H1 (cell line): ENCODE measurements around the gene CTPS2. TPM values are rescaled to one million over a fixed set of nuclear protein-coding genes. Genes with fewer than 3 reads are reported as not detected.

Source experiments
- CTCF ChIA-PET: fragments of 300-600 bp; sonication (Branson Sonifier 250); formaldehyde crosslinking; loops from one replicate; lab custom pipeline; 2021; ENCODE audit not compliant: partially characterized antibody; lab: Charles Lee
- POLR2A ChIA-PET: fragments of 300-600 bp; sonication (Branson Sonifier 250); formaldehyde crosslinking; loops from one replicate; lab custom pipeline; 2021; ENCODE audit warnings: inconsistent platforms; ENCODE audit not compliant: partially characterized antibody; lab: Charles Lee
- DNase-seq, 2 experiments: peaks; one replicate each; pipeline versions ENCODE4 v3.0.0 to v3.0.0-alpha.2; 2010 to 2022; ENCODE audit warnings: low spot score in 2 of 2, low read depth in 1 of 2, mixed read lengths in 1 of 2
- FAIRE-seq: peaks from 2 replicates; lab custom pipeline; 2011; peaks lifted over from hg19 to GRCh38; lab: Jason Lieb, UNC
- H2AFZ ChIP-seq: 2 replicates; pipeline ENCODE4 v1.8.1; 2012; ENCODE audit warnings: low read length, inconsistent platforms
- H2AK5ac ChIP-seq: 2 replicates; pipeline ENCODE4 v1.6.1; 2013; ENCODE audit warnings: low read depth, low read length
- H2BK120ac ChIP-seq: replicated peaks from 2 replicates; pipeline ENCODE3; 2013; ENCODE audit warnings: low read depth, low read length, inconsistent platforms
- H2BK12ac ChIP-seq: 2 replicates; pipeline ENCODE4 v1.6.1; 2013; ENCODE audit warnings: low read depth, low read length
- H2BK15ac ChIP-seq: 2 replicates; pipeline ENCODE4 v1.6.1; 2013; ENCODE audit warnings: low read length
- H2BK20ac ChIP-seq: 2 replicates; pipeline ENCODE4 v1.6.1; 2013; ENCODE audit warnings: low read length
- H2BK5ac ChIP-seq: 2 replicates; pipeline ENCODE4 v1.6.1; 2013; ENCODE audit warnings: low read depth, low read length
- H3K14ac ChIP-seq: 2 replicates; pipeline ENCODE4 v1.6.1; 2013; ENCODE audit warnings: inconsistent platforms; ENCODE audit not compliant: insufficient read length
- H3K18ac ChIP-seq: 2 replicates; pipeline ENCODE4 v1.6.1; 2013; ENCODE audit warnings: low read length; ENCODE audit errors: extremely low read depth
- H3K23ac ChIP-seq: 2 replicates; pipeline ENCODE4 v1.6.1; 2013; ENCODE audit warnings: inconsistent platforms; ENCODE audit not compliant: insufficient read length
- H3K23me2 ChIP-seq: 2 replicates; pipeline ENCODE4 v1.6.1; 2013; ENCODE audit warnings: low read depth, low read length
- H3K27ac ChIP-seq: 2 replicates; pipeline ENCODE4 v1.6.1; 2011; ENCODE audit warnings: low read depth, low read length, inconsistent platforms
- H3K27me3 ChIP-seq, 4 experiments: replicated peaks in 1 of 4; 1 replicate in 1 of 4; 2 replicates in 3 of 4; pipeline versions ENCODE4 v1.6.1 to v1.8.1; 2011 to 2013; ENCODE audit warnings: low read length in 3 of 4, mild to moderate bottlenecking in 3 of 4, inconsistent platforms in 2 of 4, mixed read lengths in 2 of 4, moderate library complexity in 1 of 4; ENCODE audit not compliant: control insufficient read depth in 3 of 4, insufficient read depth in 3 of 4; ENCODE audit errors: extremely low read depth in 1 of 4
- H3K36me3 ChIP-seq, 4 experiments: 2 replicates each; pipeline versions ENCODE4 v1.6.1 to v1.8.1; 2011 to 2013; ENCODE audit warnings: mild to moderate bottlenecking in 4 of 4, low read length in 3 of 4, moderate library complexity in 2 of 4, control low read depth in 1 of 4, inconsistent platforms in 1 of 4; ENCODE audit not compliant: insufficient read depth in 4 of 4, control insufficient read depth in 2 of 4
- H3K4ac ChIP-seq: replicated peaks from 2 replicates; pipeline ENCODE3; 2013; ENCODE audit warnings: low read length, low read depth, mixed read lengths, inconsistent platforms; ENCODE audit not compliant: insufficient read length
- H3K4me1 ChIP-seq, 4 experiments: replicated peaks in 1 of 4; 1 replicate in 1 of 4; 2 replicates in 3 of 4; pipeline versions ENCODE4 v1.6.1 to v1.8.1; 2011 to 2013; ENCODE audit warnings: low read length in 3 of 4, inconsistent platforms in 2 of 4, mixed read lengths in 1 of 4; ENCODE audit not compliant: insufficient read depth in 4 of 4, control insufficient read depth in 3 of 4
- H3K4me2 ChIP-seq, 2 experiments: 2 replicates each; pipeline versions ENCODE4 v1.6.1 to v1.8.1; 2011 to 2013; ENCODE audit warnings: low read depth in 2 of 2, low read length in 2 of 2, control low read depth in 1 of 2, inconsistent platforms in 1 of 2, mild to moderate bottlenecking in 1 of 2; ENCODE audit not compliant: insufficient read depth in 1 of 2
- H3K4me3 ChIP-seq, 4 experiments: fragments of 200-600, 300-600 bp in 1 of 4; sonication (generic), shearing (Covaris generic), sonication (Bioruptor Twin) in 1 of 4; 2 replicates each; pipeline versions ENCODE4 v1.5.1 to v1.8.1; 2011 to 2016; ENCODE audit warnings: low read length in 4 of 4, low read depth in 3 of 4, control low read depth in 2 of 4, inconsistent platforms in 2 of 4, mild to moderate bottlenecking in 2 of 4, mixed read lengths in 1 of 4, moderate library complexity in 1 of 4; ENCODE audit not compliant: insufficient read depth in 2 of 4; ENCODE audit errors: extremely low read depth in 1 of 4
- H3K56ac ChIP-seq: replicated peaks from 2 replicates; pipeline ENCODE3; 2013; ENCODE audit warnings: low read depth, mild to moderate bottlenecking, mixed read lengths, low read length, inconsistent platforms; ENCODE audit not compliant: insufficient read length
- H3K79me1 ChIP-seq: 2 replicates; pipeline ENCODE4 v1.6.1; 2013; ENCODE audit warnings: low read depth, low read length, control low read depth
- H3K79me2 ChIP-seq, 2 experiments: 2 replicates each; pipeline versions ENCODE4 v1.6.1 to v1.8.1; 2012 to 2013; ENCODE audit warnings: low read length in 2 of 2, mild to moderate bottlenecking in 2 of 2, inconsistent platforms in 1 of 2; ENCODE audit not compliant: insufficient read depth in 2 of 2, control insufficient read depth in 1 of 2
- H3K9ac ChIP-seq, 4 experiments: replicated peaks in 1 of 4; 1 replicate in 1 of 4; 2 replicates in 3 of 4; pipeline versions ENCODE4 v1.6.1 to v1.8.1; 2011 to 2013; ENCODE audit warnings: low read depth in 3 of 4, low read length in 3 of 4, control low read depth in 2 of 4, mild to moderate bottlenecking in 2 of 4, moderate library complexity in 2 of 4, inconsistent platforms in 1 of 4; ENCODE audit errors: extremely low read depth in 1 of 4
- H3K9me3 ChIP-seq, 2 experiments: 2 replicates each; pipeline versions ENCODE4 v1.6.1 to v1.8.1; 2012 to 2013; ENCODE audit warnings: mild to moderate bottlenecking in 2 of 2, moderate library complexity in 2 of 2, control low read depth in 1 of 2, inconsistent platforms in 1 of 2, low read depth in 1 of 2, low read length in 1 of 2, mixed read lengths in 1 of 2; ENCODE audit not compliant: insufficient read depth in 2 of 2
- H4K20me1 ChIP-seq, 2 experiments: replicated peaks in 1 of 2; 2 replicates each; pipeline versions ENCODE3 to v1.8.1; 2011 to 2013; ENCODE audit warnings: inconsistent platforms in 2 of 2, low read length in 2 of 2, mild to moderate bottlenecking in 1 of 2; ENCODE audit not compliant: insufficient read depth in 2 of 2, control insufficient read depth in 1 of 2
- H4K5ac ChIP-seq: 2 replicates; pipeline ENCODE4 v1.6.1; 2013; ENCODE audit warnings: low read length, low read depth, mixed read lengths, inconsistent platforms; ENCODE audit not compliant: insufficient read length
- H4K8ac ChIP-seq: 2 replicates; pipeline ENCODE4 v1.8.0; 2013; ENCODE audit warnings: mild to moderate bottlenecking, moderate library complexity, low read length, inconsistent platforms; ENCODE audit not compliant: insufficient read depth; ENCODE audit errors: extremely low read depth
- H4K91ac ChIP-seq: replicated peaks from 2 replicates; pipeline ENCODE3; 2013; ENCODE audit warnings: low read length, mixed read lengths, inconsistent platforms; ENCODE audit not compliant: insufficient read length
- BRCA1 ChIP-seq: IDR thresholded peaks from 2 replicates; pipeline ENCODE4 v1.6.1; 2012; ENCODE audit warnings: low read depth, low read length, improper control_type of control experiment
- CREB1 ChIP-seq: IDR thresholded peaks from 2 replicates; pipeline ENCODE4 v1.6.1; 2012; ENCODE audit warnings: inconsistent platforms
- FOSL1 ChIP-seq: IDR thresholded peaks from 2 replicates; pipeline ENCODE4 v1.6.1; 2011; ENCODE audit warnings: mild to moderate bottlenecking, low read depth, low read length, moderate library complexity; ENCODE audit not compliant: insufficient read depth
- GABPA ChIP-seq: IDR thresholded peaks from 2 replicates; pipeline ENCODE4 v1.6.1; 2011; ENCODE audit warnings: mild to moderate bottlenecking, low read length, moderate library complexity, borderline replicate concordance; ENCODE audit not compliant: insufficient read depth
- GTF2F1 ChIP-seq: IDR thresholded peaks from 2 replicates; pipeline ENCODE4 v1.6.1; 2012; ENCODE audit warnings: low read depth, low read length, improper control_type of control experiment, borderline replicate concordance
- HDAC6 ChIP-seq: IDR thresholded peaks from one replicate; pipeline ENCODE4 v1.7.1; 2012; ENCODE audit warnings: low read depth, mild to moderate bottlenecking, inconsistent platforms, low read length, moderate library complexity
- MAFK ChIP-seq: IDR thresholded peaks from 2 replicates; pipeline ENCODE4 v1.6.1; 2012; ENCODE audit warnings: low read depth, mild to moderate bottlenecking, improper control_type of control experiment, low read length
- NANOG ChIP-seq: IDR thresholded peaks from 2 replicates; pipeline ENCODE4 v1.6.1; 2011; ENCODE audit warnings: low read length, low read depth, mild to moderate bottlenecking, inconsistent platforms; ENCODE audit not compliant: insufficient read depth, poor library complexity, severe bottlenecking
- POLR2AphosphoS5 ChIP-seq: IDR thresholded peaks from 2 replicates; pipeline ENCODE4 v1.6.1; 2011; ENCODE audit warnings: low read depth, low read length
- SUZ12 ChIP-seq: fragments of 200-600 bp; sonication (generic); IDR thresholded peaks from 2 replicates; pipeline ENCODE4 v1.6.1; 2012; ENCODE audit warnings: mild to moderate bottlenecking, inconsistent platforms, low read length, moderate library complexity, mixed read lengths
- TAF7 ChIP-seq: optimal IDR thresholded peaks from 2 replicates; pipeline ENCODE3; 2011; ENCODE audit warnings: low read depth, mild to moderate bottlenecking, inconsistent platforms, low read length, moderate library complexity, borderline replicate concordance
- TEAD4 ChIP-seq: IDR thresholded peaks from 2 replicates; pipeline ENCODE4 v1.6.1; 2012; ENCODE audit warnings: low read depth, low read length, inconsistent platforms, mixed read lengths
- WGBS, 2 experiments: shearing (Covaris generic) in 1 of 2; methylation state at CpG; one replicate each; pipeline versions ENCODE4 v1.1.6 to v1.1.7; 2013 to 2015; ENCODE audit warnings: low lambda C conversion rate in 2 of 2, mixed read lengths in 2 of 2, inconsistent platforms in 1 of 2, low coverage in 1 of 2, missing lambda C conversion rate in 1 of 2; ENCODE audit not compliant: insufficient replicate concordance in 2 of 2, insufficient coverage in 1 of 2, insufficient read length in 1 of 2; ENCODE audit errors: extremely low coverage in 1 of 2, missing lambda C conversion rate in 1 of 2; 5-methylcytosine and 5-hydroxymethylcytosine counted together
- polyA plus RNA-seq, 7 experiments: library from polyadenylated mRNA; depleted of rRNA in 3 of 7; stranded (reverse) in 5 of 7; unstranded in 2 of 7; fragments of >200 nt in 5 of 7; fragments of 200-250 nt in 2 of 7; gene quantifications; 1 replicate in 5 of 7; 2 replicates in 1 of 7; 4 replicates in 1 of 7; pipeline versions ENCODE4 v1.2.1 to v1.2.3, GENCODE V29; 2011 to 2013; ENCODE audit warnings: missing spikeins in 2 of 7, mixed read lengths in 2 of 7
- total RNA-seq: library from RNA; stranded (reverse); fragmentation: NEBNext Ultra II Directional; extraction: Animal tissue kit (Norgen Biotek cat#: 25700); gene quantifications from 2 replicates; pipeline ENCODE4 v1.2.1, GENCODE V29; 2021
- TF ChIP-seq, protein P1 (sequence below): IDR thresholded peaks from 2 replicates; pipeline ENCODE4 v1.6.1; 2012; ENCODE audit warnings: inconsistent platforms
- TF ChIP-seq, protein P2 (sequence below): IDR thresholded peaks from 2 replicates; pipeline ENCODE4 v1.6.1; 2011; ENCODE audit warnings: low read depth, mild to moderate bottlenecking, low read length; ENCODE audit not compliant: insufficient read depth

The CTPS2 gene
- total and polyA plus RNA-seq, 2 of the 8 experiments (the other 6 are each of a cell fraction or from before 2014, with no cell fraction given), result 17.1 to 34.0 TPM

DNA sequence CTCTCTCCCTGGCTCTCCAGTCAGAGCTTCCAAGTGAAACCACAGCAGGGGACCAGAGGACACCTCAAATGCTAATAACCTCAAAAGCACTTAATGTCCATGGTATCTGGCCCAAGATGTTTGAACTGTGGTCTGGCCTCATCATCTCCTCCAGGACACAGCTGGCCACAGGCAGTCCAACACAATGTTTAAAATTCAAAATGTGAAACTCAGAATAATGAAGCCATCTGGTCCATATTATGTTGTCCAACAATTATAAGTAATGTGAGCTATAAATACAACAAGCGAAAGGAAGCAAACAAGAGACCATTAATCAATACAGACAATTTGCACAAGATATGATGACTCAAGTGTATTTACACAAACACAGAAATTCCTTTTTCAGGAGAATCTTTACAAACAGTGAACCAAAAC is 153.3 kb downstream of the CTPS2 start:
- H3K56ac ChIP-seq, result no peak overlapping the region
- H2BK20ac ChIP-seq, result no peak overlapping the region
- H2BK12ac ChIP-seq, result no peak overlapping the region
- H3K9me3 ChIP-seq, result peaks cover 0 to 4% of the 10 kb centered on the region in 2 experiments; a peak in 2 of 4 replicates
- no peak overlapping the region for H2BK5ac ChIP-seq
- no peak overlapping the region for H4K91ac ChIP-seq
- H3K14ac ChIP-seq, result no peak overlapping the region
- H3K4me3 ChIP-seq, result no peak overlapping the region
- ChIA-PET CTCF (interaction anchor here (0.7 to 1.2 kb wide), 3 partner anchors 31 to 114 kb away, joined by 3 to 4 read pairs (median 3); no protein-coding TSS in a partner anchor), POLR2A (no interaction called here)
- H2BK120ac ChIP-seq, result no peak overlapping the region
- no peak overlapping the region for H3K27ac ChIP-seq
- no peak overlapping the region for H3K4me2 ChIP-seq
- H2BK15ac ChIP-seq, result no peak overlapping the region
- no peaks in the 10 kb centered on the region for H3K79me2 ChIP-seq
- WGBS, 2 experiments, result 95% methylated on average over 1 of the region's 1 CpG; no CpG with 5 or more reads in 1 of the 2 experiments
- H3K23me2 ChIP-seq, result no peaks in the 10 kb centered on the region
- H3K27me3 ChIP-seq, result no peaks in the 10 kb centered on the region
- no peak overlapping the region for H3K4ac ChIP-seq
- H4K8ac ChIP-seq, result no peak overlapping the region
- no peaks in the 10 kb centered on the region for H3K36me3 ChIP-seq
- H3K4me1 ChIP-seq, result no peaks in the 10 kb centered on the region
- H2AK5ac ChIP-seq, result no peak overlapping the region
- no peak for FAIRE-seq
- no peak overlapping the region for H2AFZ ChIP-seq
- no peak overlapping the region for H4K5ac ChIP-seq
- no peak overlapping the region for H3K18ac ChIP-seq
- H4K20me1 ChIP-seq, result no peaks in the 10 kb centered on the region
- no peak overlapping the region for H3K9ac ChIP-seq
- no peak for DNase-seq
- H3K23ac ChIP-seq, result no peak overlapping the region
- no peaks in the 10 kb centered on the region for H3K79me1 ChIP-seq
- TF ChIP-seq TAF7 (no peak), HDAC6 (no peak), BRCA1 (no peak), NANOG (no peak), GTF2F1 (no peak), MAFK (no peak), POLR2AphosphoS5 (no peak), GABPA (no peak), TEAD4 (no peak), SUZ12 (no peak), FOSL1 (no peak), CREB1 (no peak)
- TF ChIP-seq, protein P1, sequence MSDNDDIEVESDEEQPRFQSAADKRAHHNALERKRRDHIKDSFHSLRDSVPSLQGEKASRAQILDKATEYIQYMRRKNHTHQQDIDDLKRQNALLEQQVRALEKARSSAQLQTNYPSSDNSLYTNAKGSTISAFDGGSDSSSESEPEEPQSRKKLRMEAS, result no peak
- TF ChIP-seq, protein P2, sequence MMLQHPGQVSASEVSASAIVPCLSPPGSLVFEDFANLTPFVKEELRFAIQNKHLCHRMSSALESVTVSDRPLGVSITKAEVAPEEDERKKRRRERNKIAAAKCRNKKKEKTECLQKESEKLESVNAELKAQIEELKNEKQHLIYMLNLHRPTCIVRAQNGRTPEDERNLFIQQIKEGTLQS, result no peak
